ENCODE results near the gene MYH15. TPM values are rescaled to one million over a fixed set of nuclear protein-coding genes. Genes with fewer than 3 reads are reported as not detected.
"Not testable (repeated sequence)": the region's sequence is repeated elsewhere in the genome, so short reads cannot be mapped to it uniquely, and the experiment has no call there.

Gene MYH15
- total RNA-seq, 1 donor from 2014 or later = 0.05 TPM

- no peaks in the 10 kb centered on the region for H3K9me3 Mint-ChIP-seq (ENCODE audit: unreplicated experiment)
- TF ChIP-seq CTCF (IDR thresholded peaks at IDR 0.05) = no peak
- H3K36me3 Mint-ChIP-seq (ENCODE audit: unreplicated experiment) = no peaks in the 10 kb centered on the region
- H3K27me3 Mint-ChIP-seq (ENCODE audit: unreplicated experiment) = peaks cover 2% of the 10 kb centered on the region
- no peak overlapping the region for H3K4me3 Mint-ChIP-seq (ENCODE audit: unreplicated experiment)
- H3K4me1 Mint-ChIP-seq (ENCODE audit: unreplicated experiment) = no peaks in the 10 kb centered on the region
- no peak for DNase-seq (ENCODE audit: extremely low spot score, unreplicated experiment)
- no peak overlapping the region for H3K27ac Mint-ChIP-seq (ENCODE audit: unreplicated experiment)
These were observed 130.1 kb downstream of the MYH15 start for GRCh38 chr3:108380128-108380795.

- not testable (repeated sequence) for H3K27ac Mint-ChIP-seq (ENCODE audit: unreplicated experiment); H3K9me3 Mint-ChIP-seq (ENCODE audit: unreplicated experiment); H3K36me3 Mint-ChIP-seq (ENCODE audit: unreplicated experiment); H3K4me1 Mint-ChIP-seq (ENCODE audit: unreplicated experiment); H3K27me3 Mint-ChIP-seq (ENCODE audit: unreplicated experiment); H3K4me3 Mint-ChIP-seq (ENCODE audit: unreplicated experiment); DNase-seq (ENCODE audit: extremely low spot score, unreplicated experiment)
These were observed 131.4 kb downstream of the MYH15 start for GRCh38 chr3:108378952-108379342.

GRCh38 chr3:108378153-108378951, 132.0 kb downstream of the MYH15 start:
- H3K27ac Mint-ChIP-seq (ENCODE audit: unreplicated experiment) = no peak overlapping the region
- H3K27me3 Mint-ChIP-seq (ENCODE audit: unreplicated experiment) = peaks cover 2% of the 10 kb centered on the region
- no peaks in the 10 kb centered on the region for H3K9me3 Mint-ChIP-seq (ENCODE audit: unreplicated experiment)
- no peaks in the 10 kb centered on the region for H3K36me3 Mint-ChIP-seq (ENCODE audit: unreplicated experiment)
- H3K4me3 Mint-ChIP-seq (ENCODE audit: unreplicated experiment) = no peak overlapping the region
- H3K4me1 Mint-ChIP-seq (ENCODE audit: unreplicated experiment) = no peaks in the 10 kb centered on the region
- TF ChIP-seq CTCF (IDR thresholded peaks at IDR 0.05) = no peak
- DNase-seq (ENCODE audit: extremely low spot score, unreplicated experiment) = no peak

- Mint-ChIP-seq H3K9me3 (ENCODE audit: unreplicated experiment) (no peaks in the 10 kb centered on the region), H3K27me3 (ENCODE audit: unreplicated experiment) (peaks cover 2% of the 10 kb centered on the region), H3K4me1 (ENCODE audit: unreplicated experiment) (no peaks in the 10 kb centered on the region), H3K4me3 (ENCODE audit: unreplicated experiment) (no peak overlapping the region), H3K27ac (ENCODE audit: unreplicated experiment) (no peak overlapping the region), H3K36me3 (ENCODE audit: unreplicated experiment) (no peaks in the 10 kb centered on the region)
- no peak for DNase-seq (ENCODE audit: extremely low spot score, unreplicated experiment)
- TF ChIP-seq CTCF (IDR thresholded peaks at IDR 0.05) = no peak
These were observed 133.0 kb downstream of the MYH15 start for GRCh38 chr3:108377384-108377783.

- peaks cover 2% of the 10 kb centered on the region for H3K27me3 Mint-ChIP-seq (ENCODE audit: unreplicated experiment)
- no peaks in the 10 kb centered on the region for H3K9me3 Mint-ChIP-seq (ENCODE audit: unreplicated experiment)
- TF ChIP-seq CTCF (IDR thresholded peaks at IDR 0.05) = no peak
- H3K36me3 Mint-ChIP-seq (ENCODE audit: unreplicated experiment) = no peaks in the 10 kb centered on the region
- no peaks in the 10 kb centered on the region for H3K4me1 Mint-ChIP-seq (ENCODE audit: unreplicated experiment)
- H3K4me3 Mint-ChIP-seq (ENCODE audit: unreplicated experiment) = no peak overlapping the region
- no peak overlapping the region for H3K27ac Mint-ChIP-seq (ENCODE audit: unreplicated experiment)
- DNase-seq (ENCODE audit: extremely low spot score, unreplicated experiment) = no peak
These were observed 134.4 kb downstream of the MYH15 start for GRCh38 chr3:108376026-108376425.

Data from osteocyte (in vitro differentiated cells).